HG02852 (cell line): ENCODE measurements around the gene MED27.

Experiments
- ATAC-seq: cut with Tn5 transposase; IDR thresholded peaks from one replicate; pipeline ENCODE4 v1.9.1; 2021; ENCODE audit warnings: mild to moderate bottlenecking, moderate library complexity; ENCODE audit not compliant: unreplicated experiment

MED27 gene

GRCh38 chr9:132002643-132003318, 76.9 kb downstream of the MED27 start:
- ATAC-seq: no peak

DNA sequence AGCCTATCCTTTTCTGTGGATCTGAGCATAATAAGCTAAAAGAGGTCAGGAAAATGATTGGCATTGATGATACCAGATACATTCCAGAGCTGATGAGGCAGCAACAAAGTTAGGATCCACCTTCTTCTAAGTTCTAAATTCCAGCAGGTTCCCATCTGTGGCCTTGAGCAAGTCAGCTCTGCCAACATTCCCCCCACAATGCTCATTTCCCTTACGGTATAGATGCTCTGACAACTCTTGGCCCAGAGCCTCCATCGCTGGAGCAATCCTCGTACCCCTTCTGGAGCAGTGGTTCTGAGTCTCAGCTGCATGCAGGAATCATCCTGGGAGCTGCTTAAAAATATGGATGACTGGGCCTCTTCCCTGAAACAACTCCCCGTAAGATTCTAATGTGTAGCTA, 78.1 kb downstream of the MED27 start:
- ATAC-seq: no peak

- ATAC-seq: no peak
Measured at GRCh38 chr9:132000659-132001058, 79.0 kb downstream of the MED27 start.

DNA sequence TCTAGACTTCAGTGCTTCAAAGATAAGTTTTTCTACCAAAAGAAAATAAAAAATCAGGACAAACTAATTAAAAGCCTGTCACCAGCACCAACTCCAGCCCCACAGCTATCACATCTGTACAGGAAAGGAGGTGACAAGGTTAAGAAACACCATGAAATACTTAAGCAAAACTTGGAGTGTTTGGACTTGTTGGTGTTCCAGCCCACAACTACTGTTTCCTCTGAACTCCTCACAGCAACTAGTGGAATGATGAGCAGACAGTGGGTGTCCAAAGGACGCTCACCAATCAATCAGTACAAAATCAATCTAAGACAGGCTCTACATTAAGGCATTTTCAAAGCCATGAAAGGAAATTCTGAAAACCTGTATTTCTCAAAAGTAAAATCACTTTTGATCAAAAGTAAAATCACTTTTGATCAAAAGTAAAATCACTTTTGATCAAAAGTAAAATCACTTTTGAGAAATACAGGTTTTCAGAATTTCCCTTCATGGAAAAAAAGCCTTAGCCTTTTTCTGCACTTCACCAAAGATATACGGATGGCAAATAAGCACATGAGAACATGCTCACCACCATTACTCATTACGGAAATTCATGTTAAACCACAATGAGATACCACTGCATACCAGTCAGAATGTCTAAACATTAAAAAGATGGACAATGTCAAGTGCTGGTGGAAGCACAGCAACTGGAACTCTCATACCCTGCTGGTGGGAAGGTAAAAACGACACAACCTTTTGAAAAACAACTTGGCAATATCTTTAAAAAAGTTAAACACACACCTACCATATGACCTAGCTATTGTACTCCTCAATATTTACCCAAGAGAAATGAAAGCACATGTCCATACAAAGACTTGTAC, 79.7 kb downstream of the MED27 start:
- no peak for ATAC-seq

DNA sequence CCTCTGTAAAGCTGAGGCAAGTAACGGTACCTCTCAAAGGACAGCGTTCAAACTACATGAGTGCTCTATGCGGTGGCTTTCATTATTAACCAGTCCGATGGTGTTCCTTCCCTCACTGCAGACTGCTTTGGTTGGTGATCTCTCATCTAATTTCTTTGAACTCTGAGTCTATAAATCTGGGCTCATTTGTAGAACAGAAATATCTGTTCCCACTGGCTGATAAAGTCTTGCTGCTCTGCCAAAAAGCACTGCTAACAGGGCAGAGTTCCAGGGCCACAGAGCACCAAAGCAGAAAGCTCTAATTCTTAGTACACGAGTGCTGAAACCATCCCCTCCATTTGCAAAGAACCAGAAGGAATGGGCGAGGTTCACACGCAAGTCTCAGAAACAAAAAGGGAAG, 81.9 kb downstream of the MED27 start:
- ATAC-seq: no peak

DNA sequence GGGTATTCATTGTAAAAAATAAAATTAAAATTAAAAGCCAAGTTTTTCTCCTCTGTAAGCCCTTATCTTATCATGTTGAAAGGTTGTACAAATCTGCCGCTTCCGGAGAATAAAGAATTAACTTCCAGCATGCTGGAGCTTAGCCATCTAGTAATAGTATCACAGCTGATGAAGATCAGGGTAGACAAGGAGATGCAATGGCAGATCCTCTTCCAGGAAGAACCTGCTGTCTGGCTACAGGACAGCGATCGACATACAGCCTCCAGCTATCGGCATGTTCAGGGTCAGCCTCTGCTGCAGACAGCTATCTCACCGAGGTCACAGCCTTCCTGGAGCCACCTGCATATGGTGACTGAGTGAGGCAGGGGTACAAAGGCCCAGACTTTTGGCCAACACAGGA, 82.6 kb downstream of the MED27 start:
- no peak for ATAC-seq

- no peak for ATAC-seq
Measured at GRCh38 chr9:131995382-131995781, 84.3 kb downstream of the MED27 start.

DNA sequence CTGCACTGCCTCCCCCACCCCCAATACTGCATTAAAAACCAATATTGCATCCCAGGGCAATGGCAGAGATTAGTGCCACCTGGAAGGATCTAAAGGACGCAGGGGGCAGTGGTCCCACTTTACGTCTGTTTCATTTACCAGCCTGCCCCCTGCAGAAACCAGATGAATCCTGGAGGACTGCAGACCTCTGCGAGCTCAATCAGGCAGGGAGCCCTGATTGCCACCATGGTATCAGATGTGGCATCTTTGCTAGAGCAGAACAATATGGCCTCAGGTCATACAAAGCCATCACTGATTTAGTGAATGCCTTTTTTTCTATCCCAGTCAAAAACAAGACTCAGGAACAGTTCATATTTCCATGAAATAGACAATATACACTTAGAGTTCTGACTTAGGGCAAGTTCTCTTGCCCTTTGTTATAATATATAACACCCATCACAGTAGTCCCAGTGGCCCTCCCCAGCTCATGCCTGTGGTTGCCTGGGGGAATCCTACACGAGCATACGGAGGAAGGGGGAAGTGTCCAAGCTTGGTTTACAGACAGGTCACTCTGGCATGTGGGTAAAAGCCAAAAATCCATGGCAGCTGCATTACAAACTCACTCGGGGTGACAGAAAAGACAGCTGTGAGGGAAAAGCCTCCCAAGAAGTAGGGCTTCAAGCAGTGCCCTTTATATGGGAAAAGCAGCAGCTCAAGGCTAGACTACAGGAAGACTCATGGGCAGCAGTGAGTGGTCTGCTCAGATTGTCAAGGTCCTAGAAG, 85.1 kb downstream of the MED27 start:
- ATAC-seq: no peak

DNA sequence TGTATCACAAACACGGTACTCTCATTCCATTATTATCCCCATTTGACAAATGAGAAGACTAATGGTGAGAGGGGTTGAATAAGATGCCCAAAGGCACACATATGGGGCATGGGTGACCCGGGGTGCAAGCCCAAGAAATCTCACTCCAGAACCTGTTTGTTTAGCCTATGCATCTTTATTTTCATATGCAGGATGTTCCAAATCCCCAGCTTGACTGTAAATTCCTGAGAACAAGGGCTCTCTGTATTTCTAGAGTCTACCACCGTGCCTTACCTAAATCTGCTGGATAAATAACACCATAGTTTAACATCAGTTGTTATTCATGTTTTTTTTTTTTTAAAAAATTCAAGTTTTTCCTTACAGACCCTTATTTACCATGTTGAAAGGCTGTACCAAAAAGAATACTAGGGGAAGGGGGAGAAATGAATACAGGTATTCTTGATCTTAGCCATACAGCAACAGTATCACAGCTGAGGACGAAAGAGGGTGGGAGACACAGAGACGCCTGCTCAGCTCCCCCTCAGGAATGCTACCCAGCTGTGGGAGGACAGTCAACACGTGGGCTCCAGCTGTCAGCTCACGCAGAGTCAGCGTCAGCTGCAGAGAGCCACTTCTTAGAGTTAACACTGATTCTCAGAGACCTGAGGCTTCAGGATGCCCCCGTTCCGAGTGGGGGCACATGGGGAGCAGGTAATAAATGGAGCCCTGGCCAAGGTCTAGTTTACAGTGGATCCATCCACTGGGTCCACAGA, 86.6 kb downstream of the MED27 start:
- no peak for ATAC-seq

DNA sequence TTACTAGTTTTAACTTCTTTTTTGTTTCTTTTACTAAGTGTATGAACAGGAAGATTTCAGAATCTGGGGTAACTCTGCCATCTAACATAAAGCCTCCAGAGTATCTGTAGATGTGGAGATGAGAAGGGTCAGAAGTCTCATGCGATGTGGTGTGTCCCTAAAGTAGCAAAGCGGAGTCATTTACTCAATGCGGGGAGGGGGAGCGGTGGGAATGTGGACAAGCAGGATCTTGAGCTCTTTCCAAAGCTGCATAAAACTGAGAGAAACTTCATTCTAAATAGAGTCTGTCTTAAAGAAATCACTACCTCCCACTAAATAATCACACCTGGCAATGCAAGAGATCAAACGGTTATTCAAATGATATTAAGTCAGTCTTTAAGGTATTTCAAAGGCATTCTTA, 92.4 kb downstream of the MED27 start:
- ATAC-seq: no peak

DNA sequence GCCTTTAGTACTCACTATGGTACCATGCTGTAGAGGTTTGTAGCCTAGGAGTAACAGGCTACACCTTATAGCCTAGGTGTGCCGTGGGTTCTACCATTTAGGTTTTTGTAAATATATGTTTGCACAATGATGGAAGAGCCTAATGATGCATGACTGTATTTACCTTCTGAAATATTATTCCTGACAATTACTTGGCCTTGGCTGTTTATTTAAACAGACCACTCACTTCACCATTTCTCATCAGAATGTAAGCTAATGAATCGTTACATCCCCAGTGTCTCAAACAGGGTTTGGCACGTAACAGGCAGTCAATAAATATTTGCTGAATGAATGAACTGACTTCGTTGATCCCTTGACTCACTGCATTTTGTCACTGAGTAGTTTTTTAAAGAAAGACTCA, 93.1 kb downstream of the MED27 start:
- ATAC-seq: no peak

- no peak for ATAC-seq
Measured at GRCh38 chr9:131986089-131986488, 93.6 kb downstream of the MED27 start.

DNA sequence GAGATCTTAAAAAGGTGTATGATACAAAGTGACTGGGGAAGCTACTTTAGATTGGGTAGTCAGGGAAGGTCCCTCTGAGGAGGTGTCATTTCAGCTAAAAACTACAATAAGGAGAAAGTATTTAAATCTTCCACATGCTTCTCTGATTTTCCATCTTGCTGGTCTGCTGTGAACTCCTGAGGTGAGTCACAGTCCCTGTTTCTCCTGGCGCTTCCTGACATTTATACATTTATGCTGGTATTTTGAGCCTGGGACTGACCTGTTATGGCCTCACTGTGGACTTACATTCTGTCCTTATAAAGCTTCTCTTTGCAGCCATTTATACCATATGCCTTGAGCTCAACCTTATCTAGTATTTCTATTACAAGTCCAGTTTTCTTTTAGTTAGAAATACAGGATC, 95.1 kb downstream of the MED27 start:
- no peak for ATAC-seq

DNA sequence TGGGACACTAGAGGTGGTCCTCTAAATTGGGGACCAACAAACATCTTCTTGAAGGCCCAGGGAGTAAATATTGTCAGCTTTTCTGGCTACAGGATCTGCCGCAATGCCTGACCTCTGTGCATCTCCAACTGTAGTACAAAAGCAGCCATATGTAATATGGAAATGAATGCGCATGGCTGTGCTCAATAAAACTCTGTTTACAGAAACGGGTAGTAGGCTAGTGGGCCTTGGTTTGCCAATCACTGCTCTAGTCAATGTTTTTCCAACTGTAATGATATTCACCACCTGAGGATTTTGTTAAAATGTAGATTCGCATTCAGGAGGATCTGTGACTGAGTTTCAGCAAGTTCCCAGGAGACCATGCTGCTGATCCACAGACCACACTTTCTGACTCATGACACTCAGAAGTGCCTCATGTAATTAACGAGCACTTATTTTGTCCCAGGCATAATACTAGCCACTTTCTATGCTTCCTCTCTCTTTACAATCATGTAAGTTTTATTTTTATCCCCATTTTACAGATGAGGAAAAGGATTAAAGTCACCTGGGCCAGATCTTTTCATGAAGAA, 96.9 kb downstream of the MED27 start:
- ATAC-seq: no peak

- ATAC-seq: no peak
Measured at GRCh38 chr9:131982102-131982501, 97.6 kb downstream of the MED27 start.

DNA sequence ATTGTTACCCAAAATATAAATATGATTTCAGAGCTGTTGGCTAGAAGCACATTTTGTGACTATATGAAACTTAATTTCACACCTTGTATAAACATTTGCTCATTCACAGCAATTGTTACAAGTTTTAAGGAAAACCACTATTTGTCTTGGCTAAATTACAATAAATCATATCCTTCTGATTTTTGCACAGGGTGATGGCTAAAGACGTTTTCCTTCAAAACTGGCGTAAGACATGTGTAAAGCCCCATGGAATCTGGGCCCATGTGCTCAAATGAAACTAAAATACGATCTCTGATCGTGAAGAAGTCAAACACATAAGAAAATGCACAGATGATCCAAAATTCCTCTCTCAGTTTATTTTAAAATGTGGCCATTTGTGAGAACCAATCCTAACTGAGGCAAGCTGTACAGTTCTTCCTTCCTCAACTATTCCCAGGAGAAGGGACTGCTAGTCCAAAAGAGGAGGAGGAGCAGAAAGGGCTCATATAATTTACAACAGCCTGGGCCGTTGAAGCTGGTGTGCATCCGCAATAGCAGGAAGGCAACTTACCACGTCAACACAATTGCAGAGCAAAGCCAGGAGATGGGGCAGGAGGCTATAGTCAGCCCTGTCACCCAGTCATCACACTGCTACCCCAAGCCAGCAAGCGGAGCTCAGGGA, 98.4 kb downstream of the MED27 start:
- ATAC-seq: no peak

GRCh38 chr9:131980267-131981016, 99.2 kb downstream of the MED27 start:
- no peak for ATAC-seq

DNA sequence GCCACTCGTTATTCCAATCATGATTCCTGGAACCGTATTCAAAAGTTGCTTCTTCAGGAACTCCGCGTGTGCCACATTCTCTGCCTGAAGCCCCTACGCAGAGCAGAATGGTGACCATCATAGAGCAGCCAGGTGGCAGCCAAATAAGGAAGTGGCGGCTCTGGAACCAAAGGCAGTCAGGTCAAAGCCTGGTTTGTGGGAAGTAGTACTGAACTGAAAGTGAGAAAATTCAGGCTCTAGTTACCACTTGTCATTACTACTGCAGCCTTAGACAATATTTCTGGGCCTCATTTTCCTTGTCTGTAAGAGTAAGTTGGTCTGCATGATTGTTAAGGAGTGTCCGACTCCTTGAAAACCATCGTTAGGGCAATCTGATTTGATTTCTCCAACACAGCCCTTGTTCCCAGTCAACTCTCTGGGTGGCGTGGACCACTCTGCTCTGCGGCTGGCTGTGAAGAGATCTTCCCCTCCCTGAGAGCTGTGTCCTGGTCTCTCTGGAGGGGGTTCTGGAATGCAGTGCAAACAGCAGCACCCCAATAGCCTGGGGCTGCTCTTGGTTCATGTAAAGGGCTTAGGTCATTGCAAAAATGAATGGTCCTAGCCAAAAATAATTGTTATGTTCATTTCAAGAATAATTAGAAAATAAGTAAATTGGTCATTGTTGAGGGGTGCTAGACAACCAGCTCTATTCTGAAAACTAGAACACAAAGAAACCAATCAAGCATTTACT, 102.4 kb downstream of the MED27 start:
- ATAC-seq: no peak
